Psoas muscle (tissue), 8 donors: ENCODE measurements around the gene SAAL1. TPM values are rescaled to one million over a fixed set of nuclear protein-coding genes. Genes with fewer than 3 reads are reported as not detected.

Experiments
- ATAC-seq, 4 donors: fragments of 200-7000 bp; cut with Tn5 transposase; one replicate each; pipeline ENCODE4 v1.9.1; 2020; ENCODE audit warnings: moderate library complexity in 3 of 4, mild to moderate bottlenecking in 2 of 4
- DNase-seq, 2 donors: peaks; one replicate each; pipeline ENCODE4 v3.0.0-alpha.2; 2020
- H3K27ac ChIP-seq: fragments of 200-600 bp; one replicate; pipeline ENCODE4 v1.8.0; 2022
- H3K27me3 ChIP-seq, 3 donors: fragments of 200-600 bp in 1 of 3; one replicate each; pipeline versions ENCODE4 v1.6.1 to v1.8.0; 2013 to 2022; ENCODE audit warnings: low read length in 2 of 3, mild to moderate bottlenecking in 2 of 3, moderate library complexity in 1 of 3; ENCODE audit not compliant: insufficient read depth in 3 of 3
- H3K36me3 ChIP-seq, 2 donors: fragments of 200-600 bp in 1 of 2; one replicate each; pipeline versions ENCODE4 v1.6.1 to v1.8.0; 2013 to 2022; ENCODE audit warnings: low read depth in 1 of 2, mild to moderate bottlenecking in 1 of 2, moderate library complexity in 1 of 2; ENCODE audit not compliant: insufficient read depth in 1 of 2
- H3K4me1 ChIP-seq: fragments of 200-600 bp; one replicate; pipeline ENCODE4 v1.8.0; 2022
- H3K4me3 ChIP-seq: fragments of 200-600 bp; one replicate; pipeline ENCODE4 v1.8.0; 2022; ENCODE audit warnings: mild to moderate bottlenecking
- H3K9me3 ChIP-seq: fragments of 200-600 bp; one replicate; pipeline ENCODE4 v1.8.0; 2022
- WGBS, 3 donors: extraction: QIAGEN DNeasy Blood & Tissue Kit; methylation state at CpG; one replicate each; pipeline versions ENCODE4 v1.1.6 to v1.1.7; 2013; 5-methylcytosine and 5-hydroxymethylcytosine counted together
- intact Hi-C, 2 donors: fragments of 100-400 bp; cut with DNase I; formaldehyde crosslinking; loops; one replicate each; pipeline versions ENCODE4 v1.11.0 to v1.14.2; 2022
- polyA plus RNA-seq, 3 donors: library from polyadenylated mRNA; stranded (reverse); fragments of 200-250 nt; gene quantifications; one replicate each; pipeline ENCODE4 v1.2.3, GENCODE V29; 2013
- total RNA-seq, 4 donors: library from RNA; stranded (reverse); fragmentation: NEBNext Ultra II Directional in 2 of 4; extraction: Animal tissue kit (Norgen Biotek cat#: 25700) in 2 of 4; gene quantifications; one replicate each; pipeline versions ENCODE4 v1.2.1 to v1.2.4, GENCODE V29; 2021 to 2023
- TF ChIP-seq, protein P1 (sequence below): fragments of 200-600 bp; IDR thresholded peaks from one replicate; pipeline ENCODE4 v1.8.0; 2022; ENCODE audit warnings: antibody characterized with exemption
- donor health status: healthy with polysubstance abuse.
- donor health status: DM: no; HTN: no; CAD: no; lungs with moderate emphysema.
- donor health status: Bipolar disorder and iron deficiency.
- donor health status: healthy.
- donor health status: DM: yes; HTN: yes; CAD: no.
- donor health status: DM: no; HTN: no; CAD: no.
- donor health status: DM: no; HTN: no; CAD: no.
- donor health status: DM: yes; HTN: yes; CAD: no.

SAAL1 gene
- total and polyA plus RNA-seq, 7 donors: 3.5 to 6.7 (median 5.3) TPM

DNA sequence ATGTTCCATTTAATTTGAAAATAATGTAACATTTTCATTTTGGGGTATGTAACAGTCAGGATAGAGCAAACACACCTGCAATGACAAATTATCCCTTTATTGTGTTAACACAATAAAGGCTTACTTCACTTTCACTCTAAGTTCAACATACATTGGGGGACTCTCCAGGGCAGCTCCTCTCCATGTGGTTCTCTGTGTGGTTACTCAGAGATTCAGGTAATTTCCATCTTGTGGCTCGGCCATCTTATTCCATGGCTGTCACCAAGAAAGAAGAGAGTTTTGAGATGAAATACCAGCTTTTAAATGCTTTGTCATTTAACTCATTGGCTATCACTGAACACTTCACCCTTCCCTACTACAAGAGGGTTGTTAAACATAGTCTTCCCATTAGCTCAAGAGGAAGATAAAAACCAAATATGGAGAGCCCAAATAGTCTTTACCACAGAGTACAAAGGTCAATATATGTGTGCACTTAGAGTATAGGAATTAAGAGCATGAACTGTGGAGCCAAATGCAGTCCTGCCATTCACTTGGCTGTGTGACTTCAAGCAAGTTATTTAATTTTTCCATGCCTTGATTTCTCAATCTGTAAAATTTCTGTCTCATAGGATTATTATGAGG, 49.2 kb downstream of the SAAL1 start:
- no peak for ATAC-seq
- H3K27me3 ChIP-seq: no peaks in the 10 kb centered on the region
- H3K36me3 ChIP-seq: no peaks in the 10 kb centered on the region
- WGBS, 3 donors: 75 to 94% (median 86%) methylated on average over 1 of the region's 1 CpG
- H3K9me3 ChIP-seq: no peaks in the 10 kb centered on the region
- TF ChIP-seq, protein P1, sequence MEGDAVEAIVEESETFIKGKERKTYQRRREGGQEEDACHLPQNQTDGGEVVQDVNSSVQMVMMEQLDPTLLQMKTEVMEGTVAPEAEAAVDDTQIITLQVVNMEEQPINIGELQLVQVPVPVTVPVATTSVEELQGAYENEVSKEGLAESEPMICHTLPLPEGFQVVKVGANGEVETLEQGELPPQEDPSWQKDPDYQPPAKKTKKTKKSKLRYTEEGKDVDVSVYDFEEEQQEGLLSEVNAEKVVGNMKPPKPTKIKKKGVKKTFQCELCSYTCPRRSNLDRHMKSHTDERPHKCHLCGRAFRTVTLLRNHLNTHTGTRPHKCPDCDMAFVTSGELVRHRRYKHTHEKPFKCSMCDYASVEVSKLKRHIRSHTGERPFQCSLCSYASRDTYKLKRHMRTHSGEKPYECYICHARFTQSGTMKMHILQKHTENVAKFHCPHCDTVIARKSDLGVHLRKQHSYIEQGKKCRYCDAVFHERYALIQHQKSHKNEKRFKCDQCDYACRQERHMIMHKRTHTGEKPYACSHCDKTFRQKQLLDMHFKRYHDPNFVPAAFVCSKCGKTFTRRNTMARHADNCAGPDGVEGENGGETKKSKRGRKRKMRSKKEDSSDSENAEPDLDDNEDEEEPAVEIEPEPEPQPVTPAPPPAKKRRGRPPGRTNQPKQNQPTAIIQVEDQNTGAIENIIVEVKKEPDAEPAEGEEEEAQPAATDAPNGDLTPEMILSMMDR: no peak
- intact Hi-C loops: no loop called here
- no peaks in the 10 kb centered on the region for H3K4me1 ChIP-seq
- DNase-seq: no peak
- no peak overlapping the region for H3K27ac ChIP-seq
- H3K4me3 ChIP-seq: no peak overlapping the region

- Histone ChIP-seq H3K9me3 (no peaks in the 10 kb centered on the region), H3K36me3 (no peaks in the 10 kb centered on the region), H3K27me3 (no peaks in the 10 kb centered on the region), H3K4me1 (no peaks in the 10 kb centered on the region), H3K4me3 (no peak overlapping the region), H3K27ac (no peak overlapping the region)
- TF ChIP-seq, protein P1: no peak
- intact Hi-C loops: no loop called here
- DNase-seq: no peak
- ATAC-seq: no peak
- 86 to 88% (median 87%) methylated on average over 10 of the region's 10 CpGs for WGBS, 3 donors
Observed at GRCh38 chr11:18054511-18055103, 51.3 kb downstream of the SAAL1 start.

- ATAC-seq: no peak
- no peak overlapping the region for H3K4me3 ChIP-seq
- H3K4me1 ChIP-seq: no peaks in the 10 kb centered on the region
- DNase-seq: no peak
- intact Hi-C loops: no loop called here
- H3K27ac ChIP-seq: no peak overlapping the region
- no peaks in the 10 kb centered on the region for H3K9me3 ChIP-seq
- TF ChIP-seq, protein P1: no peak
- no peaks in the 10 kb centered on the region for H3K36me3 ChIP-seq
- H3K27me3 ChIP-seq: peaks cover 0 to 22% (median 3%) of the 10 kb centered on the region in 3 donors
- 72 to 82% (median 80%) methylated on average over 2 of the region's 2 CpGs for WGBS, 3 donors
Observed at GRCh38 chr11:18050848-18051247, 55.0 kb downstream of the SAAL1 start.

DNA sequence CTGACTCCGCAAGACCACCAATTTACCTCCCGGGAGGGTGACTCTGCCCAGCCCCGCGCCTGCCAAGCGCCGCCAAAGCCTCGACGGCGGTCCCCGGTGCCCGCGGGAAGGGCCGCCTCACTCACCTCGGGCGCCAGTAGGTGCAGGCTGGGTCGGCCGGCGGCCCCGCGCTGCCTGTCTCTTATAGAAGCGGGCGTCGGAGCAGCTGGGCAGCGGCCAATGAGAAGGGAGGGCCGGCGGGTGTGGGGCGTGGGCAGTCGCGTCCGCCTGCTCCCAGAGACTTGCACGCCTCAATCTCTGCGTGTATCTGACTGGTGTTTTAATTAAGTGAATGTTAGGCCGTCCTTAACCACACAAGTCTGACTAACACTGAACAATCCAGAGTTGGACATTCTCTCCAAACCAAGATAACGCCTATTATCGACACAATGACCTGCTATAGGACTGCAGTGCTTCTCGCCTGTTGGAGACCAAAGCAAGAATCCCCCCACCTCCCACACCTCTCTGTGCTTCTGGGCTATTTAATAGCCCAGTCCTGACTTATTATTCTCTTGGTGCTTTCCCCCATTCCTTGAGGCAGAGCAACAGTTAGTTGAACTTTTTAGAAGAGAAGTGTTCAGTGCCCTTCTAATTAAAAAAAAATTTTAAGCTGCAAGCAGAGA, 59.6 kb downstream of the SAAL1 start, which contains the start of gene TPH1:
Gene TPH1, minus strand, starts transcription at position 154 of the 662 bp plus-strand sequence. CDS start 5,507 bp downstream, outside the sequence.
- H3K36me3 ChIP-seq: no peaks in the 10 kb centered on the region
- peak in 3 of 4 donors; percentile 51 to 61 (median 56) for ATAC-seq
- H3K27me3 ChIP-seq: peaks cover 2 to 38% (median 3%) of the 10 kb centered on the region in 3 donors
- H3K4me1 ChIP-seq: no peaks in the 10 kb centered on the region
- H3K27ac ChIP-seq: no peak within 1 kb of the TSS
- WGBS, 3 donors: 5% methylated on average over 36 of the region's 36 CpGs
- H3K4me3 ChIP-seq: peak within 1 kb of the TSS; percentile 30
- TF ChIP-seq, protein P1: no peak
- no peaks in the 10 kb centered on the region for H3K9me3 ChIP-seq
- DNase-seq: peak; percentile 23 to 54
- intact Hi-C loops: no loop called here
